Frontal cortex (tissue), 4 donors: ENCODE data around the gene DBF4B. TPM values are rescaled to one million over a fixed set of nuclear protein-coding genes. Genes with fewer than 3 reads are reported as not detected.
"Not testable (repeated sequence)": the region's sequence is repeated elsewhere in the genome, so short reads cannot be mapped to it uniquely, and the experiment has no call there.

Source experiments
- DNase-seq, 2 donors: peaks; one replicate each; pipeline ENCODE4 v3.0.0; 2012; ENCODE audit warnings: low spot score in 2 of 2
- FAIRE-seq: peaks from 2 replicates; lab custom pipeline; 2012; peaks lifted over from hg19 to GRCh38; lab: Jason Lieb, UNC
- total RNA-seq: library from RNA; depleted of rRNA; stranded (reverse); fragments of >200 nt; gene quantifications from one replicate; pipeline ENCODE4 v1.2.3, GENCODE V29; 2014
- donor health status: control.
- donor health status: control.
- donor health status: control.

The DBF4B gene, protein sequence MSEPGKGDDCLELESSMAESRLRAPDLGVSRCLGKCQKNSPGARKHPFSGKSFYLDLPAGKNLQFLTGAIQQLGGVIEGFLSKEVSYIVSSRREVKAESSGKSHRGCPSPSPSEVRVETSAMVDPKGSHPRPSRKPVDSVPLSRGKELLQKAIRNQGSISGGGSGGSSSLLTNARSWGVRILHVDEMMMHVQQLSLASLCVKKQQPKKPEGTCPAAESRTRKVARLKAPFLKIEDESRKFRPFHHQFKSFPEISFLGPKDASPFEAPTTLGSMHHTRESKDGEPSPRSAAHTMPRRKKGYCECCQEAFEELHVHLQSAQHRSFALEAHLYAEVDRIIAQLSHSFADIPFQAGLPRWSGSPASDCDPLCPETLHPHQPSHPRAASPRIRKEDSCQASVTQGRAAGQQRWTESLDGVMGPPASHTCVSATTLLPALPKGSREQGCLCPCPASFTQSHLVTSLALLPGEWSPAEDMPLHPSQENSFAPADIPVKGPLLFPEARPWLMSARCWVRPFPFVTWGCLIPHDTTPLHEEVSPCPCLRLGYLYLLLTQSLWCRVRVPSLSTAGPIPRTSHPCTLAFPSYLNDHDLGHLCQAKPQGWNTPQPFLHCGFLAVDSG
- 3.3 TPM for total RNA-seq

DNA sequence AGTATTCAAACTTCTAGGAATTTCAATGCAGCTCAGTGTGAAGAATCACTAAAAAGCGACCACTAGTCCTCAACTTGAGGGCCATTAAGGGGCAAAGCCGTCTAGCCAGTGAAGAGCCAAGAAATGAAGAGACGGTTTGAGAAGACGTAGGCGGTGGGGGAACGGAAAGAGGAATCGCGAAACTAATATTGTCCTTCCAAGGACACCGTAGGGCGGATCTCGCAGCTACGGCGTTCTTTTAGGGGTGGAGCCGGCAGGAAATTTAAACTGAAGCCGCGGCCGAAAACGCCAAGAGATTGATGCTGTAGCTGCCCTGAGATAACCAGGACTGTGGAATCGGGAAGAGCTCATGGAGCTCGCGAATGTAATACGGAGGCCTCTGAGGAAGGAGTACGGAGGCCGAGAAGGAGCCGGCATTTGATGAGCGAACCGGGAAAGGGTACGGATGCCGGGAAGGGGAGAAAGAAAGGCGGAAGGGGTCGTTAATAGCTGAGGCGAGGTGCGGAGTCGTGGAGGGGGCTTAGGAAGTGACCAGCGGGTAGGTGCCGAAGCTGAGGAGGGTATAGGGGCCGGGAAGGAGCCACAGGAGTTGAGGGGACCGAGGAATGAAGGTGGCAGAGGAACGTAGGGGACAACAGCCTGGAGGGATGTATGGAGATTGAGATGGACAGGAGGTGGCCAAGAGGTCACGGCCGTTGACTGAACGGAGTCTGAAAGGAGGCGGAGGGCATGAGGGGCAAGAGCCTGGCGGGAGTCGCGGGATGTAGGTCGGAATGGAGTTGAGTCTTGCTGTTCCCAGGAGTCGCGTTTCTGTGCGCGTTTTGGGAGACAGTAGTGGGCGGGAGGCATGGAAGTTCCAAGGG lies at the start of gene DBF4B:
Gene DBF4B (plus strand): TSS at position 265 of the 863 bp plus-strand sequence. CDS start 156 bp downstream, at position 421.
- no peak for FAIRE-seq
- peak; percentile 68 to 82 for DNase-seq

- no peak for FAIRE-seq
- no peak for DNase-seq
Observed at GRCh38 chr17:44661835-44662234, 46.6 kb upstream of the DBF4B start.

DNA sequence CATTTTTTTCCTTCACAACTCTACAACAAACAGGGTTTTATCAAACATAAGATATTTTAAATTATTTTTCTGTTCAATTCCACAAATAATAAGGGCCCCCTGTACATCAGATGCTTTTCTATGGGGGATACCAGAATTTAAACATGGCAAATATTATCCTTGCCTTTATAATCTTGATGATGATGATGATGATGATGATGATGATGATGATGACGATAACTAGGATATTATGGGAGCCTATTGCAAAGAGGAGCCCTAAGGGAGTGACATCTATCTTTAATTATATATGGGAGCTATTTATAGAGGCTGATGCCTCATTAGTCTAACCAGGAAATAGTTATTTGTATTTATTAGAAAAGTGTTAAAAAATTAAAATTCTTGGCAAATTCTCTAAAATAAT lies 45.4 kb upstream of the DBF4B start:
- DNase-seq (no peak), FAIRE-seq (no peak)

GRCh38 chr17:44664867-44665266 lies 43.6 kb upstream of the DBF4B start:
- FAIRE-seq (no peak), DNase-seq (no peak)

DNA sequence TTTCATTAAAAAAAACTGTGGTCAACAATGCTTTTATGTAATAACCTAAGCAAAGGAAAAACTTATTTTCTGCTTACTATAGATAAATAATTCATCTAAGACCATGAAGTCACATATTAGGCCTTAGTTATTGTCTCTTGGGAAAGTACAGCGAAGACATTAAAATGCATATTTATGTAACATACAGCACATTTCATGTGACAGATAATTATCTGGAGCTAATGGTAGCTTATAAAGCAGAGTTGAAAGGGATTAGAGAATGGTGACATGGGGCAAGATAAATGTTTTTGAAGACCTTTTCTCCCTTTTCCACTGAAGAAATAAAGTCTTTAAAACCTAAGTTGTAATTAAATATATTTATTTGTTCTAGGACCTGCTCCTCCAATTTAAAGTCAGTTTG lies 42.5 kb upstream of the DBF4B start:
- DNase-seq, result no peak
- FAIRE-seq, result no peak

DNA sequence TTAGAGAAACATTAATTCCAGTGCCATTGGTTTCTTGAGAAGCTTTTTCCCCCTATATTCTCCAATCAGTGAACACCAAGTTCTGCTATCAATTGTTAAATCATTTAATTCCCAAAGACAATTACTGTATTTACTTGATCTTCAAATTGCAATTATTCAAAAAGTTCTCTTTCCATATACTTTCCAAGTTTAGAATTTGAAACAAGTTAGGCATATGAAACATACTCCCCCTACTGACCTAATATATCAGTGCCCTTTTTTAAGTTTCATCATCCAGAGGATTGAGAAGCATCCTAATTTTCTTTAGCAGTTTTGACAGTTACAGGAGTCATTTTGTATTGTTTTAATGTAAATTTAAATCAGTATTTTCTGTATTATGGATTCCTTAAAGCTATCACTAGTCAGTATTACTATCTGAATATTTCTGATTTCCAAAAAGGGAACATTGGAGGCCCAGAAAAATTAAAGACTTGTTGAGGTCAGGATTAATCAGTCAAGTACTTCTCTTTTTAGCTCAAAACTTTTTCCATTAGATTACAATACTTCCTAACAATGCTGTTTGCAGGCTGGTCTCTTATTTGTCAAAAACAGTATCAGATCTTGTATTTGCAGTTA lies 35.9 kb upstream of the DBF4B start:
- no peak for DNase-seq
- no peak for FAIRE-seq

DNA sequence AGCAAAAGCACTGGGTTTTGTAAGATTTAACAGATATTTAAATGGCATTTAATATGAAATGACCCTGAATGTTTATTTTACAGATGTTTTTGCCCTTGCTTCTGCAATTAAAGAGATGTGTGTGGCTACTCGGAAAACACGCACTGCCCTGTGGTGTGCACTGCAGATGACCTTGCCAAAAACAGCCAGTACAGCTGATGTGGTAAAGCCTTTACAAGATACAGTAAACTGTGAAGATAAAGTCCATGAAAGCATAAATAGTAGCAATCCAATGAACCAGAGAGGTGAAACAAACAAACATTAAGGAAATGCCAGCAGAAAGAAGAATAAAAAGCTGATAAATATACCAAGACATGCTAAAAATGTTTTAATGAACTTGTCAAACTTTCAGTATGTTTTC lies 34.6 kb upstream of the DBF4B start:
- DNase-seq (no peak), FAIRE-seq (no peak)

DNA sequence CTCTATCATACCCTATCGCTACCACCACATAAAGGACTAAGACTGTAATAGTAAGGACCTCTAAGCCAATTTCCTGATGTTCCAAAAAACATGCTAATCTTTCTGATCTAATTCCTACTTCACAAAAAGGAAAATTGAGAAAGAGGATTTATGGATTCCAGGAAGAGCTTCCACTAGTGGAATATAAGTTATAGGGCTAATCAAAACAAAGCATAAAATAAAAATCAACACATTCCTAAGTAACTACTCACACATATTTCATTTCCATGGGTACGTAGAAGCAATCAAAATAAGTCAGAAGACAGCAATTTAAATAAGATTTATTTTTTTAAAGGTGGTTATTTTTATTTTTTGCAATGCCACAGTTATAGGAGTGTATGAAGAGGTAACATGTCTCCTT lies 31.3 kb upstream of the DBF4B start:
- FAIRE-seq, result no peak
- DNase-seq, result no peak

- not testable (repeated sequence) for DNase-seq, FAIRE-seq
Observed at GRCh38 chr17:44683303-44683702, 25.2 kb upstream of the DBF4B start.

- DNase-seq, result no peak
Observed at GRCh38 chr17:44687756-44688155, 20.7 kb upstream of the DBF4B start.

GRCh38 chr17:44688200-44688599 lies 20.3 kb upstream of the DBF4B start:
- FAIRE-seq (no peak), DNase-seq (no peak)

More at GRCh38 chr17:44687756-44688155, 20.7 kb upstream of the DBF4B start:
- no peak for FAIRE-seq

DNA sequence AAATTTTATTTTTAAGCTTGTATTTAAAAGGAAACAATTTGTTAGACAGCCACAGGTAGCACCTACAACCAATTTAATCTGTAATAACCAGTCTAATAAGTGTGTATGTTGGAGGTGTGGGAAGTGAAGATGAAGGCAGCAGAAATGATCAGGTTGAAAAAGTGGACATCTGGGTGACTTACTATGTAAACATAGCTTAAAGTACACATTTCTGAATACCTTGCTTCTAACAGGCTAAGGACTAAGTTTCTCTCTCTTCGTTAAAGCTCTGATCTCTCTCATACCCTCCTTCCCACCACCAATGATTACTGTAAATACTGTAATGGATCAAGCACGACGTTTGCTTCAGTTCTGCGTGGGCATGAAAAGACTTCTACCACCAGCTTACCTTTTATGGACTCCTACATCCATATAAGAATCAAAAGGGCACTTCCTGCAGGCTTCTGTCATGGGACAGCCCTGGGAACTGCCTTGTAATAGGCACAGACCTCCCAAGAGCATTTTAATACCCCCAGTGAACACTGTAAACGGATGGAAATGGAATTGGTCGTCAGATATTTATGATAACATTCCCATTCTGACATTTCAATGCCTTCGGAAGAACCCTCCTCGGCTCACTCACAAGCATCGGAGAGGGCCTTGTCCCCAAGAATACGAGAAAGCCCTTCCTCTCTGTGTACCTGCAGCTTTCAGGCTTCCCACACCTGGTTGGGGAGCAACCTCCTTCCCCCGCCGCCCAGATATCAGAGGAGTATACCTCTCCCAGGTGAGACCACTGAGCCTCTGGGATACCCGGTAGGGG lies 19.6 kb upstream of the DBF4B start:
- FAIRE-seq, result no peak
- peak in 1 of 2 donors; percentile 33 for DNase-seq

DNA sequence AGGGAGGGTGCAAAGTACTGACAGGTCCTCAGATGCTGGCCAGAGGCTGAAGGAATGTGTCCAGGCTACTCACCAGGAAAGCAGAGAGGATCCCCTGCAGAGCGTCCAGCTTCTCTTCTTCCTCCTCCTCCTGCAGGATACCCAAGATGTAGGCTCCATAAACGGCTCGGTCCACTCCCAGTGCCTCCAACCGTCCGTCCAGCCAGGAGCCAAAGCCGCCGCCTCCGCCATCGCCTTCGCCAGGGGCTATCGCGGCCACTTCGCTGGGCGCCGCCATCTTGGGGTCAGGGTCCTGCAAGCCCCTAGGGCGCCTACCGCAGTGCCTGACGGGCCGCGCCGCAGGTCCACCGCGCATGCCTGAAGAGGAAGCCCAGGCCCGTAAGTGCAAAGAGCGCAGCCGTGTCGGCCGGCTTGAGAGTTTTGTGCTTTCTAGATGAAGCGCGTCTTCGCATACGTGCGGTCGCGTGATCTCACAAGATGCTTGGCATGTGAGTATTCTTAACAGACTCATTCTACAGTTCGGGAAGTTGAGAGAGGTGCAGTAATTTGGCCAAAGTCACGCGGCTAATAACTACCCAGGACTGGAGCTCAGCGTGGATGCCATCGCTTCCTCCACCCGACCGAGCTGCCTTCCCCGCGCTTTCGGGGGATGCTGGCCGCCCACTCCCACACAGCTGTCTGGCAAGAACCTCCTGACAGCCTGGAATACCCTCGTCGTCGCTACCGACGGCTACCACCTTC lies 18.8 kb upstream of the DBF4B start, which contains the start of gene CCDC43:
Gene CCDC43 (minus strand): TSS at position 300 of the 741 bp plus-strand sequence. CDS start 23 bp downstream, at position 277.
- DNase-seq (peak; percentile 76 to 84), FAIRE-seq (no peak)

GRCh38 chr17:44690746-44691306 lies 17.6 kb upstream of the DBF4B start:
- not testable (repeated sequence) for FAIRE-seq, DNase-seq

DNA sequence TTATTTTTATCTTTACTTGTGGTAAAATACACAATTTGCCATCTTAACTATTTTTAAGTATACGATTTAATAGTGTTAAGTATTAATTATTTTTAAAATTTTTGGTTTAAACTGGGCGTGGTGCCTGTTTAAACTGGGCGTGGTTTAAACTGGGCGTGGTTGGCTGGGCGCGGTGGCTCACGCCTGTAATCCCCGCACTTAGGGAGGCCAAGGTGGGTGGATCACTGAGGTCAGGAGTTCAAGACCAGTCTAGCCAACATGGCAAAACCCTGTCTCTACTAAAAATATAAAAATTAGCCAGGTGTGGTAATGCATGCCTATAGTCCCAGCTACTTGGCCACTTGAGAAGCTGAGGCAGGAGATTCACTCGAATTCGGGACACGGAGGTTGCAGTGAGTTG lies 14.9 kb upstream of the DBF4B start:
- DNase-seq, result no peak
- FAIRE-seq, result no peak

DNA sequence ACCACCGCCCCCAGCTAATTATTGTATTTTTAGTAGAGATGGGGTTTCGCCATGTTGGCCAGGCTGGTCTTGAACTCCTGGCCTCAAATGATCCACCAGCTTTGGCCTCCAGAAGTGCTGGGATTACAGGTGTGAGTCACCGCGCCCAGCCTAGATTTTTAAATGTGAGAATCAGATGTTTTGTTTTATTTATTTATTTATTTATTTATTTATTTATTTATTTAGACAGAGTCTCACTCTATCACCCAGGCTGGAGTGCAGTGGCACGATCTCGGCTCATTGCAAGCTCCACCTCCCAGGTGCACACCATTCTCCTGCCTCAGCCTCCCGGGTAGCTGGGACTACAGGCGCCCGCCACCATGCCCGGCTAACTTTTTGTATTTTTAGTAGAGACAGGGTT lies 8.2 kb upstream of the DBF4B start:
- FAIRE-seq, DNase-seq: not testable (repeated sequence)

DNA sequence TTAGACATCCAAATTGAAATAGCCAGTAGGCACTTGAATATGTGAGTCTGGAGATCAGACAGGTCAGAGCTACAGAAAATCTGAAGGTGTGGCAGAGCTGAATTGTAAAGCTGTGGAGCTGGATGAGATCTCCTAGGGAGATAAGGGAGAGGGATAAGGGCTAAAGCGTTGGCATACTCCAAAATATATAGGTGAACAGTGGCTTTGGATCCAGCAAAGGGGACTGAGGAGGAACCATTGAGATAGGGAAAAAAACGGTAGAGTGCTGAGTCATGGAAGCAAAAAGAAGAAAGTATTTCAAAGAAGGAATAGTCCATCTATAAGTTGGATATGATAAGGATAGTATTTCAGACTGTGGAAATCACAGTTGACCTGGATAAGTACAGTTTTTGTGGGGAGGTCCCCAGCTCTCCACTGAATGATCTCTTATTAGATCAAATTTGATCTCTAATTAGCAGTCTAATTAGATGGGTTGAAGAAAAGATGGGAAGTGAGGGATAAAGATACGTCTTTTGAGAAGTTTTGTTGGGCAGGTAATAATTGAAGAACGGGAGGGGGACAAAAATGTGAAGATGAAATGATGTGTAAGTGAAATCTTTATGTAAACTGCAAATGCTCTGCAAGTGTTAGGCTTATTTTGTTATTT lies 587 bp upstream of the DBF4B start:
- FAIRE-seq (no peak), DNase-seq (no peak)

- no peak for DNase-seq
- no peak for FAIRE-seq
Observed at GRCh38 chr17:44719444-44719843, 11.0 kb downstream of the DBF4B start.
